GM21723 (cell line): Measurements from ENCODE around the gene RAPGEF2.
A peak's percentile ranks its signal among the peaks of the same experiment; 100 is the strongest.
"Not testable (repeated sequence)": the region's sequence is repeated elsewhere in the genome, so short reads cannot be mapped to it uniquely, and the experiment has no call there.

Experiments used
- ATAC-seq: cut with Tn5 transposase; IDR thresholded peaks from one replicate; pipeline ENCODE4 v1.9.1; 2021; ENCODE audit warnings: mild to moderate bottlenecking, moderate library complexity; ENCODE audit not compliant: unreplicated experiment

Gene RAPGEF2, protein sequence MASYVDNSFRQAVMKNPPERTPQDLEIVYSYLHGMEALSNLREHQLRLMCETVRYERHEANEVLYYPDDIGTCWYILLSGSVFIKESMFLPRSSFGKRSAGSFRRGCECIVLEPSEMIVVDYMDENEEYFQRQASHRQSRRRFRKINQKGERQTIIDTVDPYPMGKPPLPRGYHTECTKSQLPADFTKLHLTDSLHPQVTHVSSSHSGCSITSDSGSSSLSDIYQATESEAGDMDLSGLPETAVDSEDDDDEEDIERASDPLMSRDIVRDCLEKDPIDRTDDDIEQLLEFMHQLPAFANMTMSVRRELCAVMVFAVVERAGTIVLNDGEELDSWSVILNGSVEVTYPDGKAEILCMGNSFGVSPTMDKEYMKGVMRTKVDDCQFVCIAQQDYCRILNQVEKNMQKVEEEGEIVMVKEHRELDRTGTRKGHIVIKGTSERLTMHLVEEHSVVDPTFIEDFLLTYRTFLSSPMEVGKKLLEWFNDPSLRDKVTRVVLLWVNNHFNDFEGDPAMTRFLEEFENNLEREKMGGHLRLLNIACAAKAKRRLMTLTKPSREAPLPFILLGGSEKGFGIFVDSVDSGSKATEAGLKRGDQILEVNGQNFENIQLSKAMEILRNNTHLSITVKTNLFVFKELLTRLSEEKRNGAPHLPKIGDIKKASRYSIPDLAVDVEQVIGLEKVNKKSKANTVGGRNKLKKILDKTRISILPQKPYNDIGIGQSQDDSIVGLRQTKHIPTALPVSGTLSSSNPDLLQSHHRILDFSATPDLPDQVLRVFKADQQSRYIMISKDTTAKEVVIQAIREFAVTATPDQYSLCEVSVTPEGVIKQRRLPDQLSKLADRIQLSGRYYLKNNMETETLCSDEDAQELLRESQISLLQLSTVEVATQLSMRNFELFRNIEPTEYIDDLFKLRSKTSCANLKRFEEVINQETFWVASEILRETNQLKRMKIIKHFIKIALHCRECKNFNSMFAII (N-terminal part only)

DNA sequence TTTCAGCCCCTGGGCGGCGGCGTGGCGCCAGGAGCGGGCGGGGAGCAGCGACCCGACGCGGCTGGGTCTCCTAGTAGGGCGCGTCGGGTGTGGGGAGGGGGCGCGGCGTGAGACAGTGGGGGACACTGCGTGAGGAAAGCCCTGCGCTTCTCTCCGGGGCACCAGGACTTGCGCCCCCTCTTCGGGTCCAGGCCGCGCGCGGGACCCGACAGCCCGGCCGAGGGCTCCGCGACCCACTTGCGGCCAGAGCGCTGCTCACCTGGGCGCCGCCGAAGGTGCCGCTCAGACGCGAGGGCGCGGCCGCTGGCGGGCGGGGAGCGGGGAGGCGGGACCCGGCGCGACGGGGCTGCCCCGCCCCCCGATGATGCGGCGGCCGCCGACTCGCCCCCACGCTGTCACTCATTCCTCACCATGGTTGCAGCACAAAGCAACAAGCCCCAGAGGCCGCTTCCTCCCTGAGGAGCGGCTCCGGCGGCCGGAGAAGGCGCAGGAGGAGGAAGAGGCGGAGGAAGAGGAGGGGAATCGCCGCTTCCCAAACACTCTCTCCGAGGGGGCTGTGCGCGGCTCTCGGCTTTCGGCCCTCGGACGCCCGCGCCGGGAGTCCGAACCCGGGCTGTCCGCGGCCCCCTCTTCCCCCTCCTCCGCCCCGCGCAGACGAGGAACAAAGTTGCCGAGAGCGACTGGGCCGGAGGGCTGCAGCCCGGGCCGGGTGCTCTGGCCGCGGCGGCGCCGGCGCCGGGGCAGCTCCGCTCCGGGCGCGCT, at the start of gene RAPGEF2:
Gene RAPGEF2 (plus strand): TSS at position 458 of the 762 bp plus-strand sequence. CDS start 1,084 bp downstream, outside the sequence.
- ATAC-seq = peak; percentile 86

DNA sequence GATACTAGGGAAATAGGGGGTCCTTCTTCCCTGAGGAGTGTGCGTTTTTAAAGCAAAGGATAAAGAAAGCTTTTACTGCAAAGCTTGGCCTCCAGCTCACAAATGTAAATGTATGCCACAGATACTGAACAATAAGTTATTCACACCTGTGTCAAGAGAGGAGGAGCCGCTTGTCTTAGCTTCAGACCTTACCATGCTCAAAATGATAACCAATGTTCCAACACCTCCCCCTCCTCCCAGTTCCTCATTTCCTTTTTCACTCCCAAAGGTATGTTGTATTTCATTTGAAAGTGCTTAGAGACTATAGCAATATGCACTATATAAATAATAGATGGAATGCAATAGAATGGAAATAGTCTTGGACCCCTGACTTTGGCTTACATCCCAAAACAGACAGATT, 47.0 kb upstream of the RAPGEF2 start:
- no peak for ATAC-seq

DNA sequence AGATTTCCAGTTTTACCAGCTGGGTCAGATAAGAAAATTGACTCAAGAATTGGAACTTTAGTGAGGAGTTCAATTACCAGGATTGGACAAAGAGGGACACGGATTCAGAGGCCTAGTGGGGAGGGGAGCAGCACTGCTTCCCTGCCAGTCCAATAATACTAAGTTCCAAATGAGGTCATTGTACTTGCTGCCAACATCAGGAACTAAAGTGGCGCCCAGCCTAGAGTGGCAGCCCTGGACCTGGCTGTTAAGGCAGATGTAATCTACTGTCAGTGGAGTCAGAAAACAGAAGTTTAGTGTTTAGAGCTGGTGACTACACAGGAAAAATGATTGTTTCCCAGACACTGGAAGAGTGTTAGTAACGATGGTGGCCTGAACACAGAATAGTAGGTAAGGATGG, 42.7 kb upstream of the RAPGEF2 start:
- no peak for ATAC-seq

DNA sequence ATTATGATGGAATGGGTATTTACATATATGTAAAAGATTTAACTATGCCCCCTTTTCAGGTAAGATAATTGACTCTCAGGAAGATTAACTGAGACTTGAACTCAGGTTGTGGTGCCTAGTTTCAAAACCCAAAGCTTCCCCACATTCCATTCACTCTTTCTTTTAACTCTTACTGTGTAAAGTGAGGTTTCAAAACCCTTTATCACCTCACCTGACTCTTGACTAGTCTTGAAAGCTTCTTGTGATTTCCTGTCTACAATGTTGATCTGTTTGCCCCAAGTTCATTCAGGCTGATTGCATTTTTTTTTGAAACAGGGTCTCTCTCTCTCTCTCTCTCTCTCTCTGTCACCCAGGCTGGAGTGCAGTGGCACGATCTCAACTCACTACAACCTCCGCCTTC, 40.5 kb upstream of the RAPGEF2 start:
- no peak for ATAC-seq

DNA sequence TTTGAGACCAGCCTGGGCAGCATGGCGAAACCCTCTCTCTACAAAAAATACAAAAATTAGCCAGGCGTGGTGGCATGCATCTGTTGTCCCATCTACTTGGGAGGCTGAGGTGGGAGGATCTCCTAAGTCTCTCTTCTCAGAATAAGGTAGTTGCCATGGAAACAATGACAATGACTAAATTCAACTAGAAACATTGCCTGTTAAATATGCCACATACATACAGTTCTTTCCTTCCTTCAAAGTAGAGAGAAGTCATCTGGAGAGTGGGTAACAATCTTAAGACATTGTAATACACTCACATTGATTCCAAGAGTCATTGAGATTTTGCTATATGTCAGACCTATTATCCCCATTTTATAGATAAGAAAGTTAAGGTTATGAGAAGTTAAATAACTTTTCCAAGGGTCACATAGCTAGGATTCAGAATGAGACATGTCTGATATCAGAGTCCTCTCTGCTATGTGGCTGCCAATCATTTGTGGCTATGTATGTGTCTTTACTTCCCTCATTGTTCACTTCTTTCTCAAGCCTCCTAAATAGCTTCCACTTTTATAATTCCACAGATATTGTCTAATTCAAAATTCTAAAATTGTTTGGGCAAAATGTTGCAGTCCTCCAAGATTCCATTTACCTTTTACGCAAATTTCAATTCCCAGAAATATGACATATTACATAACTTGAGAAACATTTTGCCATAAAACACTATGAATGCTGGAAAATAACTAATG, 37.2 kb upstream of the RAPGEF2 start:
- no peak for ATAC-seq

DNA sequence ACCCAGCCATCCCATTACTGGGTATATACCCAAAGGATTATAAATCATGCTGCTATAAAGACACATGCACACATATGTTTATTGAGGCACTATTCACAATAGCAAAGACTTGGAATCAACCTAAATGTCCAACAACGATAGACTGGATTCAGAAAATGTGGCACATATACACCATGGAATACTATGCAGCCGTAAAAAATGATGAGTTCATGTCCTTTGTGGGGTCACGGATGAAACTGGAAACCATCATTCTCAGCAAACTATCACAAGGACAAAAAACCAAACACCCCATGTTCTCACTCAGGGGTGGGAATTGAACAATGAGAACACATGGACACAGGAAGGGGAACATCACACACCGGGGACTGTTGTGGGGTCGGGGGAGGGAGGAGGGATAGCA, 34.7 kb upstream of the RAPGEF2 start:
- ATAC-seq = not testable (repeated sequence)

DNA sequence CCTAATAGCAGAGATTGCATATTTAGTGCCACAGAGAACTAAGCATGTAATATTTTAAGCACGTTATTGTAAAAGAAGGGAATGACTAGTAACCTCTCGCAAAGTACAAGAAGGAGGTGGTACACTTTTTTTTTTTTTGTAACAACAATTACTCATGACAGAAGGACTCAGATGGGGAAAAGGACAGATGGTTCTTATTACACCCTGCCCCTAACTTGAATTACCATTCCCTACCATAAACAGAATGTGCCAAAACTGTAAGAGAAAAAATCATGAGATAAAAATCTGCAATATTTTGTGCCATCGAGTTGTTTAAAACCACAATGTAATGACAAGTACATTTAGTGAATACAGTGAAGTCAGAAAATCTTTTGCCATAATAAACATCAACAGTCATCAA, 33.0 kb upstream of the RAPGEF2 start:
- no peak for ATAC-seq

DNA sequence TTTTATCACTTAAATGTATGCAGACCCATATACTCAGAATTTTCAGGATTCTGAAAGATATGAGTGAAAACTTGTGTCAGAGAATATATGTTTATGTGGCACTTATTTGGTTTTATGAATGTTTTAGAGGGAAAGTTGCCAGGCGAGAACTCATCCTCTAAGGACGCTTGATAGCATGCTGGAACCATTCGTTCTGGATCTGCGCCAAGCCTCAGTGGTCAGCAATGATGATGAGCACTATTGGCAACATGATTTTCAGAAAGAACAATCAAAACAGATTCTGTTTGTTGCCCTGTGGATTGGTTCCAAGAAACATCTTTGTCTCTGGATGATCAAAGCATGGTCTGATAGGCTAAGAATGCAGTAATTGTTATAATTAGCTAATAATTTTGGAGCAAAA, 32.1 kb upstream of the RAPGEF2 start:
- ATAC-seq = no peak

DNA sequence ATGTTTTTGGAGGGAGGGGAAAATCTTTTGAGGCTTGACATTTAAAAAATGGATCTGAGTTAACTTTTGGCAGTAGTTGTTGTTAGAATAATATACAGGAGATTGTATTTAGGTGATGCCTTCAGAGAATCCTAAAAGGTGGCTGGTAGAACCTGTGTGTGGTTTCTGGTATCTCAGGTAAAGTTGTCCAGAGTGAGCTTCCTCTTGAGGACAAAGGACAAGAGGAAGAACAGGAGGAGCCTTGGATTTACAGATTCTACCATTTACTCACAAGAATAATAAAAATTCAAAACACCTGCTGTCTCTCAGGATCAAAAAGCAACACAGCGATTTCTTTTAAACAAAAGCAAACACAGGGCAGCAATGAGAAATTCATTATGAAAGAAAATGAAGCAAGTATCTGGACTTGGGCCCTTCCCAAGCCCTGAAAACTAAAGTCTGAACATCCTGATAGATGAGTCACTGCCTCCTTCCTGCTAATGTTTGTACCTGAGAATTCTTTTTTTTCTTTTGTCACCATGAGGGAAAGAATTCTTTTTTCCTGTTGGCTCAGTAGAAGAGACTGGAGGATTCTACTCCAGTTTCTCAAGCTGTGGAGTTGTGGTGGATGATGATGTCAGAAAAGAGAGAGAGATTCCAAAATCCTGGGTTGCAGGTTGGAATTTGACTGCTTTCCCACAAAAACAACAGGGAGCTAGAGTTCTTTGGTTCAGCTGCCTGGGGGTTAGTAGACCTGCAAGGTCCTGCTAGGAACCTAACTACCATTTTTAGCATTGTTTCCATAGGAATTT, 31.5 kb upstream of the RAPGEF2 start:
- ATAC-seq = no peak

DNA sequence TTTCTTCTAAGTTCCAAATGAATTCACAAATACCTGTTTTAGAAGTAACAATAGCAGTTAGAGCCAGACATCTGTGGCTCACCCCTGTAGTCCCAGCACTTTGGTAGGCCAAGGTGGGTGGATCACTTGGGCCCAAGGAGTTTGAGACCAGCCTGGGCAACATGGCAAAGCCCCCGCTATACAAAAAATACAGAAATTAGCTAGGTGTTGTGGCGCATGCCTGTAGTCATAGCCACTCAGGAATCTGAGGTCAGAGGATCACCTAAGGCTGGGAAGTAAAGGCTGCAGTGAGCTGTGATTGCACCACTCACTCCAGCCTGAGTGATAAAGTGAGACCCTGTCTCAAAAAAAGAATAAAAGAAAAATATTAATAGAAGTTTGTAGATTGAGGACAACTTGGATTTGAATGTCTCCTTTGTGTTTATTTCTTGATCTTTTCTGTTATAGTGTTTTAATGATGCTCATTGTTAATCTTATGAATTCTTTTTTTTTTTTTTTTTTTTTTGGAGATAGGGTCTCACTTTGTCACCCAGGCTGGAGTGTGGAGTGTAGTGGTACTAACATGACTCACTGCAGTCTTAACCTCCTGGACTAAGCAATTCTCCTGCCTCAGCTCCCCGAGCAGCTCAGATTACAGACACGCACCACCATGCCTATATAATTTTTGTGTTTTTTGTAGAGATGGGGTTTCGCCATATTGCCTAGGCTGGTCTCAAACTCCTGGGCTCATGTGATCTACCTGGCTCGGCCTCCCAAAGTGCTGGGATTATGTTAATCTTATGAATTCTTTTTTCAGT, 30.7 kb upstream of the RAPGEF2 start:
- no peak for ATAC-seq

DNA sequence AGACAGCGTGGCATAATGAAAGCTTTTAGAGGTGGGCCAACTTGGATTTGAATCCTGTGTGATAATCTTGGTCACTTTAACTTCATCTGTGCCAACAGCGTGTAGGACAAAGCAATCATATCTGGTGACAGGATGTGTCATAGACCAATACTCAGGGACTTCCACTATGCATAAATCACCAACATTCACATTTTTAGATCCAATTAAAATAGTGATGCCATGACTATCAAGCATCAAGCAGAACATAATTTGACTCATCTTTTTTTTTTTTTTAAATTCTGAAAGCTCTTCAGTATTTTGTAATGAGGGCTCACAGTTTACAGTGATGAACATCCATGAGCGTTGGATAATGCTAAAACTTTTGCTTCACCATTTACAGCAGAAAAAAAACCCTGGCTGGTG, 27.3 kb upstream of the RAPGEF2 start:
- no peak for ATAC-seq

DNA sequence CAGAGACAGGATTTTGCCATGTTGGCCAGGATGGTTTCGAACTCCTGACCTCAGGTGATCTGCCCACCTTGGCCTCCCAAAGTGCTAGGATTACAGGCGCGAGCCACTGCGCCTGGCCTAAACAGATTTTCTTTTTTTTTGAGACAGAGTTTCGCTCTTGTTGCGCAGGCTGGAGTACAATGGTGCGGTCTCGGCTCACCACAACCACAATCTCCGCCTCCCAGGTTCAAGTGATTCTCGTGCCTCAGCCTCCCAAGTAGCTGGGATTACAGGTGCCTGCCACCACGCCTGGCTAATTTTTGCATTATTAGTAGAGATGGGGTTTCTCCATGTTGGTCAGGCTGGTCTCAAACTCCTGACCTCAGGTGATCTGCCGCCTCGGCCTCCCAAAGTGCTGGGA, 25.9 kb upstream of the RAPGEF2 start:
- peak; percentile 16 for ATAC-seq

DNA sequence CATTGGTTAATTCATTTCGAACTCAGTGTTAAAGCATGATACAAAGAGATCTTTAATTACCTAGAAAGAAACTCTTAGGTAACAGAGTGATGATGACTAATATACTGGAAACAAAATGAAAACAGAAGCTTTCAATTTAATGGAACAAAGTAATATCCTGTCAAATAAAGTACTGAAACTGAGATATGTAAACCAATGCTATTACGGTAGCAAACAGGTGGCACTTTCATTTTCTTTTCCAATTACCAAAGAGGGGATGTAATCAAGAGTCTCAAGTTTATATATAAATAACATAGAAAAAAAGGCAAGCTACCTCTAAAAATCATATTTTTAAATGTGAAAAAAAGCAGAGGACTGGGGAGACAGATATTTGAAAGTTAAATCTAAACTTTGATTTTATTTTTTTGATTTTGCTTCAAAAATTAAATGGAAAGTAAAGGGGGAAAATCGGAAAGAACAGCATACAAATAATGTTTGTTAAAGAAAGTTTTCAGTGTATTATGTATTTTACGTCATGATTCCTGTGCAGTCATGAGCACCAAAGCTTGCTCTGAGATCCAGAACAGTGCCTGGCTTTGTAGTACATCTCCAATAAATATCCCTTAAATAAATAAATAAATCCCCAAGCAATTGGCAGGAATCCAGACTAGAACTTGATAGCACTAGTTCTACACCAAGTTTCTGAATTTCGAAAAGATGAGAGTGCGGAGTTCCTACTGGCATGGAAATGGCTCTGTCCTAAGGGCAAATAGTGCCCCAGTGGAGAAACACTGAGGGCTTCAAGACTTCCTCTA, 25.0 kb upstream of the RAPGEF2 start:
- peak; percentile 95 for ATAC-seq

DNA sequence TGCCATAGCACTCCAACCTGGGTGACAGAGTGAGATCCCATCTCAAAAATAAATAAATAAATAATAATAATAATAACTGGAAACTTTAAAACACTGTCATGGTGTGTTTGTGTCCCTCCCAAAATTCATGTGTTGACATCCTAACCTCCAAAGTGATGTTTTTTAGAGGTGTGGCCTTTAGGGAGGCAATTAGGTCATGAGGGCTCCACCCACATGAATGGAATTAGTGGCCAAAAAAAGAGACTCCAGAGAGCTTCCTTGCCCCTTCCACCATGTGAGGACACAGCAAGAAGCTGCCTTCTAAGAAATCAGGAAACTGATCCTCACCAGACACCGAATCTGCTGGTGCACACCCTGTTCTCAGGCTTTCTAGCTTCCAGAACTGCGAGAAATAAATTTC, 23.8 kb upstream of the RAPGEF2 start:
- no peak for ATAC-seq

DNA sequence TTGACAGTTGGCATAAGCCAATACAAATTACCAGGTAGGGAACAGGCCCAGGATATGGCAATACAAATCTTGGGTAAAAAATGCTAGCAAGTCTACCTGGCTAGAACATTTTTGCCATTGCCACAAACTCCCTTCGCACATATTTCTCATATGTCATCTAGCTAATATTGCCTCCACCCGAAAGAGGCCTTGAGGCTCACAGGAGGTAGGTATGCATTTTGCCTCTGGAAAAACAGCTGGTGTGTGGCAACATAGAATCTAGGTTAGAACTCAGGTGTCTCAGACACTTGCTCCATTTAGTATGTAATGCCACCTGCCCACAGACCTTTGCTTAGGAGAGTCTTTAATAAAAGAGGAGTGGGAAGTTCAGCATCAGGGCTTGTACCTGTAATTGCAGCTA, 16.3 kb upstream of the RAPGEF2 start:
- ATAC-seq = no peak

DNA sequence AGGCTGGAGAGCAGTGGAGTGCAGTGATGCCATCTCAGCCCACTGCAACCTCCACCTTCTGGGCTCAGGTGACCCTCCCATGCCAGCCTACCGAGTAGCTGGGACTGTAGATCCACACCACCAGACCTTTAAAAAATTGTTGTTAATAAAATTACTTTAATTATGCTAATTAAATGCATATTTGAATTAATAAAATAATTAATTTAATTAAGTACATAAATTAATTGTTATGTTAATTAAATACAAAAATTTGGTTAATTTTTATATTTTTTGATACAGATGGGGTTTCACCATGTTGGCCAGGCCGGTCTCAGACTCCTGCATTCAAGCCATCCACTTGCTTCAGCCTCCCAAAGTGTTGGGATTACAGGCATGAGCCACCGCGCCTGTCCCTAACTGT, 12.6 kb upstream of the RAPGEF2 start:
- ATAC-seq = no peak

DNA sequence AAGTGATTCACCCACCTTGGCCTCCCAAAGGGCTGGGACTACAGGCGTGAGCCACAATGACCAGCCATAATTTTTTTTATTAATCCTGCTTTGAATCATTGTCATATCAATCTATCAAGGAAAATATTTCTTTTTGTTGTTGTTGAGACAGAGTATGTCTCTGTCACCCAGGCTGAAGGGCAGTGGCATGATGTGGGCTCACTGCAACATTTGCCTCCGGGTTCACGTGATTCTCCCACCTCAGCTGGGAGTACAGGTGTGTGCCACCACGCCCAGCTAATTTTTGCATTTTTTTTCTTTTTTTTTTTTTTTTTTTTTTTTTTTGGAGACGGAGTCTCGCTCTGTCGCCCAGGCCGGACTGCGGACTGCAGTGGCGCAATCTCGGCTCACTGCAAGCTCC, 8.7 kb upstream of the RAPGEF2 start:
- not testable (repeated sequence) for ATAC-seq

DNA sequence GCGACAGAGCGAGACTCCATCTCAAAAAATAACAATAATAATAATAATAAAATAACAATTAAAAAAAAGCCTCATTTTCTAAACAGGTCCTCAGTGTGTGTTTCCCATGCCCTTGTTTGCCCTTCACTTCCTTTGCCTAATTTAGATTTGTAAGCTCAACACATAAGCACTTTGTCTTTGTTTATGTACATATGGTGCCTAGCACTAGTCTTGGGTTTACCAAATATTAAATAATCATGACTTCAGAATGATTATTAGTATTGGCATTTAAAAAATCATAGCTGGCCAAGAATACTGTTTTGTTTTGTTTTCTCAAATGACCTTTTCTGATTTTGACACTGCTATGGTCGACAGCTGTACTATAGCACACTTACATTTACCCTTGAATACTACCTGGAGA, 6.4 kb upstream of the RAPGEF2 start:
- no peak for ATAC-seq
